ENCODE results near the gene BMP10.

DNA sequence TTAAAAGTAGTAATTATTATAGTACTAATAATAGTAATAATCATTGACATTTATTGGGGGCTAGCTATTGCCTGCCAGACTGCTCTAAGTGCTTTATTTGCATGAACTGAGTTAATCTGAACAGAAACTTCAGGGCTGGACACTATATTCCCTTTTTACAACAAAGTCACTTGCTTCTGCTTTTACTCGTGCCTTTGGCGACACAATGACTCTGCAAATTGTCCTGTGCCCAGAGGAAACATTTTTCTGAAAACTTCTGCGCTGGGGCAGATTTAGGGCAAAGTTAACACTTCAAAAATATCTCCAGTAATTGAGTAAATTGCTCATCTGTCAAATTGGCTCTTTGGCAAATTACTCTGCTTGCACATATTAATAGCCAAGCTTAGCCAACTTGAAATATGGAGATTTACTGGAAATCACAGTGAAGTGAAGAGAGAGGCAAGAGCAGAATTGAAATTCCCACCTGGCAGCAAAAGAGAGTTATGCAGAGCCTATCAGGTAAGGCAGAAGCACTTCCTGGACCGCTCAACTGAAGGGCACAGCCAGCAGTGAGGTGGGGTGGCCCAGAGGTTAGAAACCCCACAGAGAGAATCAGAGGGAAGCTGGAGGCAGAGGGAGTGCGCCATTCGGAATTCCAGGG, 36.3 kb downstream of the BMP10 start:
- TF ChIP-seq, protein P1, sequence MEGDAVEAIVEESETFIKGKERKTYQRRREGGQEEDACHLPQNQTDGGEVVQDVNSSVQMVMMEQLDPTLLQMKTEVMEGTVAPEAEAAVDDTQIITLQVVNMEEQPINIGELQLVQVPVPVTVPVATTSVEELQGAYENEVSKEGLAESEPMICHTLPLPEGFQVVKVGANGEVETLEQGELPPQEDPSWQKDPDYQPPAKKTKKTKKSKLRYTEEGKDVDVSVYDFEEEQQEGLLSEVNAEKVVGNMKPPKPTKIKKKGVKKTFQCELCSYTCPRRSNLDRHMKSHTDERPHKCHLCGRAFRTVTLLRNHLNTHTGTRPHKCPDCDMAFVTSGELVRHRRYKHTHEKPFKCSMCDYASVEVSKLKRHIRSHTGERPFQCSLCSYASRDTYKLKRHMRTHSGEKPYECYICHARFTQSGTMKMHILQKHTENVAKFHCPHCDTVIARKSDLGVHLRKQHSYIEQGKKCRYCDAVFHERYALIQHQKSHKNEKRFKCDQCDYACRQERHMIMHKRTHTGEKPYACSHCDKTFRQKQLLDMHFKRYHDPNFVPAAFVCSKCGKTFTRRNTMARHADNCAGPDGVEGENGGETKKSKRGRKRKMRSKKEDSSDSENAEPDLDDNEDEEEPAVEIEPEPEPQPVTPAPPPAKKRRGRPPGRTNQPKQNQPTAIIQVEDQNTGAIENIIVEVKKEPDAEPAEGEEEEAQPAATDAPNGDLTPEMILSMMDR (conservative IDR thresholded peaks at IDR 0.05 in 1 of 2, IDR thresholded peaks at IDR 0.05 in 1 of 2; ENCODE audit: extremely low read depth in 1 of 2, insufficient read depth in 1 of 2, low read depth in 1 of 2, low read length in 2 of 2), result no peak
- TF ChIP-seq EZH2 (IDR thresholded peaks at IDR 0.05; ENCODE audit: borderline replicate concordance, low read length), result no peak

All from mammary epithelial cell (primary cell).